HG03097 (cell line): ENCODE data around the gene ATXN10.
"Not testable (repeated sequence)": the region's sequence is repeated elsewhere in the genome, so short reads cannot be mapped to it uniquely, and the experiment has no call there.

Experiments
- ATAC-seq: cut with Tn5 transposase; IDR thresholded peaks from one replicate; pipeline ENCODE4 v1.9.1; 2021; ENCODE audit not compliant: unreplicated experiment, low FRiP score

The ATXN10 gene

GRCh38 chr22:45676024-45676423 is 4.4 kb downstream of the ATXN10 start:
- no peak for ATAC-seq

- ATAC-seq: no peak
Measured at GRCh38 chr22:45677063-45677462, 5.4 kb downstream of the ATXN10 start.

GRCh38 chr22:45678961-45679912 is 7.6 kb downstream of the ATXN10 start:
- ATAC-seq: no peak

- ATAC-seq: no peak
Measured at GRCh38 chr22:45680932-45681700, 9.5 kb downstream of the ATXN10 start.

- ATAC-seq: no peak
Measured at GRCh38 chr22:45682064-45682463, 10.4 kb downstream of the ATXN10 start.

- ATAC-seq: not testable (repeated sequence)
Measured at GRCh38 chr22:45682773-45683172, 11.1 kb downstream of the ATXN10 start.

- ATAC-seq: no peak
Measured at GRCh38 chr22:45683248-45683647, 11.6 kb downstream of the ATXN10 start.

GRCh38 chr22:45683680-45684079 is 12.0 kb downstream of the ATXN10 start:
- ATAC-seq: no peak

GRCh38 chr22:45684169-45684568 is 12.5 kb downstream of the ATXN10 start:
- ATAC-seq: no peak

GRCh38 chr22:45684752-45685574 is 13.3 kb downstream of the ATXN10 start:
- ATAC-seq: no peak

GRCh38 chr22:45686004-45686403 is 14.4 kb downstream of the ATXN10 start:
- ATAC-seq: no peak

- ATAC-seq: no peak
Measured at GRCh38 chr22:45686836-45687235, 15.2 kb downstream of the ATXN10 start.

GRCh38 chr22:45688600-45689080 is 17.0 kb downstream of the ATXN10 start:
- no peak for ATAC-seq

GRCh38 chr22:45689211-45689610 is 17.6 kb downstream of the ATXN10 start:
- ATAC-seq: no peak

- no peak for ATAC-seq
Measured at GRCh38 chr22:45690008-45690407, 18.4 kb downstream of the ATXN10 start.

- ATAC-seq: no peak
Measured at GRCh38 chr22:45692549-45692948, 20.9 kb downstream of the ATXN10 start.

GRCh38 chr22:45693835-45694234 is 22.2 kb downstream of the ATXN10 start:
- no peak for ATAC-seq

- ATAC-seq: no peak
Measured at GRCh38 chr22:45696227-45696626, 24.6 kb downstream of the ATXN10 start.

GRCh38 chr22:45698094-45698493 is 26.5 kb downstream of the ATXN10 start:
- ATAC-seq: no peak

- ATAC-seq: no peak
Measured at GRCh38 chr22:45702981-45703380, 31.3 kb downstream of the ATXN10 start.

- no peak for ATAC-seq
Measured at GRCh38 chr22:45703758-45704157, 32.1 kb downstream of the ATXN10 start.
